HG03025 (cell line): ENCODE measurements around the gene HNMT.
"Not testable (repeated sequence)": the region's sequence is repeated elsewhere in the genome, so short reads cannot be mapped to it uniquely, and the experiment has no call there.

ENCODE experiments used
- ATAC-seq: cut with Tn5 transposase; IDR thresholded peaks from one replicate; pipeline ENCODE4 v1.9.1; 2021; ENCODE audit warnings: mild to moderate bottlenecking, moderate library complexity; ENCODE audit not compliant: unreplicated experiment, low FRiP score

HNMT gene

DNA sequence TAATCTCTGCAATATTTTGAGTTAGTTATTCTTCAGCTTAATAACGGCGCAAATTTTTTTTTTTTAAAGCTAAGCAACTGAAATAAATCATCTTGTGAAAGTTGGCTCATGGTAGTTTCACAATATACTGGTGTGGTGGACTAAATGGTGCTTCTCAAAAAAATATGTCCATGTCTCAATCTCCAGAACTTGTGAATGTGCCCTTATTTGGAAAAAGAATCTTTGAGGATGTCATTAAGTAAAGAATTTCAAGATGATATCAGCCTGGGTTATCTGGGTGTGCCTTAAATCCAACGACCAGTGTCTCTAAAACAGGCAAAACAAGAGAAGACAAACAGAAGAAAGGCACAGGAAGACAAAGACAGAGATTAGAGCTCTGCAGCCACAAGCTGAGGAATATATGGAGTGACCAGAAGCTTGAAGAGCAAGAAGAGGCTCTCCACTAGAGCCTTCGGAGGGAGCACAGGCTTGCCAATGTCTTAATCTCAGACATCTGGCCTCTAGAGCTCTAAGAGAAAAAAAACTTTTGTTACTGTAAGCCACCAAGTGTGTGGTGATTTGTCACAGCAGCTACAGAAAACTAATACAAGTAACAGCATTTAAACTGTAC, 71.4 kb downstream of the HNMT start:
- no peak for ATAC-seq

DNA sequence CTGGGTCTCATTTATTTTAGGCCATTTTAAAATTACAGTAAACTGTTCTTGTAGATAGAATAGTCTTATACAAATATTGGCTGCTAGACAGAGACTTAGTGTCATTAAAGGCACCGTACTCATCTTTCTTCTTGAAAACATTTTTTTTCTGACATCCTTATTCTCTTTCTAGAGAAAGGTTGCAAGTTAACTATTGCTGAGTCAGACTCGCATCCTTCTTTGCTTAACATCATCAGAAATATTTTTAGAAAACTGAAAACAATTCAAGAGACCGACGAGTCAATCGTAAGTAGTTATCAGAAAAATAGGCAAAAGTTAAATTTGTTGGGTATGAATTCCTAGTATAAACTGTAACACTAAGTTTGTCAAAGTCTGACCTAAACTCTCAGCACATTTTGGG, 72.2 kb downstream of the HNMT start:
- ATAC-seq, result no peak

DNA sequence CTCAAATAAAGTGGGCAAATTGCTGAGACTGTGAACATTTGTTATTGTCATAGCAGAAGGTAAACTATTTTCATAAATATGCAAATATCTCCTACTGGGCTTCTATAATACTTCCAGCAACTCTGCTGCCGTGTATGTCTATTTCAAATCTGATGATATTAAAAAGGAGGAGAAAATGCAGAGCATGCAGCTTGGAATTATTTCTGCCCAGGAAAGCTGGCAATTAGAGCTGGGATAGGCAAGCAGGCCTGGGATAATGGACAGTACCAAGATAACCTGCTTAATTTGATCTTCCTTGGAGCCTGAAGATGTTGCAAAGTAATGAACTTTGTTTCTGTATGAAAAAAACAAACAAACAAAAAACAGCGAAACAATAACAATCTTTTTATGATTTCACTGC, 72.8 kb downstream of the HNMT start:
- no peak for ATAC-seq

DNA sequence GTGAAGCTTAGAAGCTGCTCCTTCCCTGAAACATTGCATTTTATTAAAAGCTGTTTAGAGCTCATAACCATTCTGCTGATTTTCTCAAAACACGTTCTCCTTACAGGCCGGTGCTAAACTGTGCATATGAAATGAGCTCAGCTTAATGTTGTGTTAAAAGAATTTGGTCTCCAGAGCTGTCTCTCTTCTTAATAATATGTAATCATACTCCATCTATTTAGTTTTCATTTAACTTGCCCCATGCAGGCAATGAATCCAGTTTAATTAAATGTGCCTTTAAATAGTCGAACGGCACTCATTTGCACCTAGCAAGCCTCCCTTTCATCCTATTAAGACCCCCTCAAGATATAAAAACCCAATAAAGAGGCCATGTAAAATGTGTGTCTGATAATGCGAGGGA, 76.3 kb downstream of the HNMT start:
- no peak for ATAC-seq

DNA sequence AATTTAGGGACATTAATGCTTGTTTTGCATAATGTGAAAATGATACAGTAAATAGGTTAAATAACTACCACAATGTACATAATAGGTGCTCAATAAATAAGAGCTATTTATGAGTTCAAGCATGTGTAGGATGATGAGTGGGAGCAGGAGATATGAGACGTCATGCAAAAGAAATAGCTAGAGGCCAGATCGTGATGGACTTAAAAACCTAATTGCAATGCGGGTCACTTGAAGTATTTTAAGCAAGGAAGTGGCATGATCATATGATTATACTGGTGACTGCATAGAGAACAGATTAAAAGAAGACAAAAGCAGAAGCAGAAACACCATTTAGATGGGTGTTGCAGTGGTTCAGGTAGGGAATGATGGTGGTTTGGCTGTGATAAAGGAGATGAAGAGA, 78.0 kb downstream of the HNMT start:
- ATAC-seq, result no peak

DNA sequence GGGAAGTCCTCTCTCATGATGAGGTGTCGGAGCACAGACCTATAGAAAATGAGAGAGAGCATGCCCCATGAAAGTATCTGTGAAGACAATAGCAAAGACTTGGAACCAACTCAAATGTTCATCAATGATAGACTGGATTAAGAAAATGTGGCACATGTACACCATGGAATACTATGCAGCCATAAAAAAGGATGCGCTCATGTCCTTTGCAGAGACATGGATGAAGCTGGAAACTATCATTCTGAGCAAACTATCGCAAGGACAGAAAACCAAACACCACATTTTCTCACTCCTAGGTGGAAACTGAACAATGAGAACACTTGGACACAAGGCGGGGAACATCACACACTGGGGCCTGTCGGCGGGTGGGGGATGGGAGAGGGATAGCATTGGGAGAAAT, 79.3 kb downstream of the HNMT start:
- ATAC-seq, result not testable (repeated sequence)

DNA sequence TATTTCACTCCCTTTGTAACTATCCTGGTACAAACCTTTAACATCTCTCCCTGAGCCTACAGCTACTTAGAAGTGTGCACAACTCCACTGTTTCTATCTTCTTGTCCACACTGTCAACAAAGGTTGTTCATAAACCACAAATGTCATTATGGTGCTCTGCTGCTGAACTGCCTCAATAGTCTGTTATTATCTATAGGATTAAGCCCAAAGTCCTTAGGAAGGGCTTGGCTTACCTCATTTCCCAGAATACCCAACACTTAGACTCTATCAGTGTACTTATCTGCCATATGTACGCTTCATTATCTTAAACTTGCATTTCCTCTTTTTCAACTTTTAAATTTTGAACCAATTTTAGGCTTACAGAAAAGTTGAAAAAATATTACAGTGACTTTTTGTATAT, 94.2 kb downstream of the HNMT start:
- ATAC-seq, result no peak

DNA sequence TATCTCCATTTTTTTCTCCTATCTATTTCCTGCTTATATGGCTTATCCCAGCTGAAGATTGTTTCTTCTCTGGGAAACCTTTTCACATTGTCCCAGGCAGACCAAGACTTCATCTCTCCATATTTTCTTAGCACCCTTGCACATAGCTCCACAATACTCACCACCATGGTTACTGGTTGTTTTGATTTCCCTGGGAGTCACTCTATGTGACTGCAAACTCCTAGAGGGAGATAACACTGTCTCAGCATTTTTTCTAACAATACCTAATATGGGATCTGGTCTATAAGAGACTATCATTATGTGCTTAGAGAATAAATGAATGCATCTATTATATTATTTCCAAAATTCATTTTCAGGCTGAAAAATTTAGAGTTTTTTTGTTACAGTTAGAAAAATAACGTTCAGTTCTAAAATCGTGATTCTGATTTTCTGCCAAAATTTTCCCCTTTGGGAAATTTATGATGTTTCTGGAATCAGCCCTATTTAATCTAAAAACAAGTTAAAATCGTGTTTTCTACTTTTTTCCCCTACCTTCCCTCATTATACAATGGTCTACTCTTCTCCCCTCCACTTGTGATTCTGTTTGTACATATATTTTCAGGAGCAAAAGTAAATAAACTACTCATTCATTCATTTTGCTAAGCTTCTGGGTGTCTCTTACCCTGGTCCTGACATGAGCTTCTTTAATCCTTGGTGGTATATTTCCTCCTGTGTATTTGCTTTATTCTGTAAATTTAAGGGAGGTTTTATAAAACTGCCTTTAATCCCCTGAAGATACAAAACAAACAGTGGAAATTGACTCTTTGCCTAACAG, 95.4 kb downstream of the HNMT start:
- no peak for ATAC-seq

DNA sequence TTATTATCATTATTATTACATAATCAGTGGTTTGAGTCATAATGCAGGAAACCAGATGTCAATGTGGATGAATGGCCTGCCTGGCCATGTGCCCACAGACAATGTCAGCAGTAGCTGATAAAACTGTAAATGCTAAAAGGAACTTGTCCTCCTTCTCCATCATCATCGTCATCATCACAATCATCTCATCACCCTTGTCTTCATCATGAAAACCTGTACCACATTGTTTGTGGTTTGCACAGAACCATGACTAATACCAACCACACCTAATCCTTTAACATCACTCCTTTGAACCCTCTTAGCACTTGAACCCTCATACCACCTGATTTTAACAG, 96.0 kb downstream of the HNMT start:
- ATAC-seq, result no peak

DNA sequence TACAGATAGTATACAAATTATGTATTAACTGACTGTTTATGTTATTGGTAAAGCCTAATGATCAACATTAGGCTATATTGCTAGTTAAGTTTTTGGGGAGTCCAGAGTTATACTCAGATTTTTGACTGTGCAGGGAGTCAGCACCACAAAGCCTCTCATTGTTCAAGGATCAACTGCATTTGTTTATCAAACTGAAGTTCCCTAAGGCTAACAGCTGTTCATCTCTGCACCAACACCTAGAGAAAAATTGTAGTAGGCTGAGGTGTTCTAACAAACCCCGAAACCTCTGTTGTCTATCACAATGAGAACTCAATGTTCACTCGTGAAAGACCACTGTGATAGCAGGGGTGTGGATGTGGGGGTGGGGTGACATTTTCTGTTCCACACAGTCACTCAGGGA, 97.7 kb downstream of the HNMT start:
- ATAC-seq, result no peak

DNA sequence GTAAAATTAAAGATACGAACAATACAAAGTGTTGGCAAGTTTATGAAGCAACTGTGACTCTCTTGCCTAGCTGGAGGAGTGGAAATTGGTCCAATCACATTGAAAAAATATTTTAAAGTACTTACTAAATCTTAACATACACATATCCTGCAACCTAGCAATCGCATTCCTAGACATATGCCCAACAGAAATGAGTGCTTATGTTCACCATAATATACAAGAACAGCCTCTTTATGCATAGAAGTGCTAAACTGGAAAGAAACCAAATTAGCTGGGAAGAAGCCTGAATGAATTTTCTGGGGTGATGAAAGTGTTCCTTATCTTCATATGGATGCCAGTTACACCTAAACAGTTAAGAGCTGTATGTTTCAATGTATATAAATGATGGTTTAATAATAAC, 98.9 kb downstream of the HNMT start:
- no peak for ATAC-seq
